ENCODE measurements around the gene MED8. TPM values are rescaled to one million over a fixed set of nuclear protein-coding genes. Genes with fewer than 3 reads are reported as not detected.

The MED8 gene
- total and polyA plus RNA-seq, 2 of the 4 experiments (the other 2 are of a cell fraction) = 61.1 to 120 TPM

DNA sequence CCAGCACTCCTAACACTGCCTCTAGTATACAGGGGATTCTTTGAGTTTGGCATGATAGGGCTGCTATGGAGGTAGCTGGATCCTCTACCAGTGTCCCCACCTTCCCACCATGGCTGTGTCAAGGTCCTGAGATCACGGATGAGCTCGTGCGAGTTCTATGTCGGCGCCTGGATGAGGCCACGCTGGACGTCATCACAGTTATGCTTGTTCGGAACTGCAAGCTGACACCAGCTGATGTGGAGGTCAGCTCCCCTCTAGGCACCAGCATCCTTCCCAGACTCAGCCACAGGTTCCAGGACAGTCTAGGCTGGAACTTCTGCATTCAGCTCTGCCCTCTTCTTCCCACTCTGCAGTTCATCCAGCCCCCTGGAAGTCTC lies 49.0 kb upstream of the MED8 start:
- no peak overlapping the region for H3K23ac ChIP-seq (ENCODE audit: low read depth, low read length)
- intact Hi-C loops (cut with micrococcal nuclease) (no loop called here), in situ Hi-C loops (cut with MboI; ENCODE audit: low sequenced_read_pairs) (no loop called here), dilution Hi-C loops (cut with HindIII; ENCODE audit: low sequenced_read_pairs, unreplicated experiment) (no loop called here)
- no peaks in the 10 kb centered on the region; the same call in 1 of the 2 replicates for H4K20me1 ChIP-seq (ENCODE audit: insufficient read depth, low read length)
- DNase-seq (no peak), ATAC-seq (ENCODE audit: low read depth) (no peak)
- no peak overlapping the region for H3K56ac ChIP-seq (ENCODE audit: extremely low read depth, insufficient read depth, low read length)
- H3K9me3 ChIP-seq (ENCODE audit: control insufficient read depth, insufficient read depth, low read length) = no peaks in the 10 kb centered on the region
- H3K27me3 ChIP-seq (ENCODE audit: control insufficient read depth, insufficient read depth, low read length) = no peaks in the 10 kb centered on the region
- no TSS peak for BruUV-seq (replicated peaks)
- CTCF ChIA-PET = no interaction called here
- H2AFZ ChIP-seq (replicated peaks; ENCODE audit: low read length, poor library complexity) = peak overlapping the region; percentile 27
- no peak overlapping the region for H2BK120ac ChIP-seq (ENCODE audit: low read depth, low read length)
- H3K4me2 ChIP-seq (ENCODE audit: low read depth, low read length) = no peak overlapping the region
- no peak overlapping the region for H3K14ac ChIP-seq (replicated peaks; ENCODE audit: low read depth, low read length)
- peaks cover 2% of the 10 kb centered on the region; the same call in 1 of the 2 replicates for H3K4me1 ChIP-seq (ENCODE audit: control insufficient read depth, insufficient read depth, low read length)
- TF ChIP-seq CEBPB (IDR thresholded peaks at IDR 0.05; ENCODE audit: low read depth, low read length) (no peak), FOS (IDR thresholded peaks at IDR 0.05; ENCODE audit: low read depth, low read length) (no peak), MAZ (IDR thresholded peaks at IDR 0.05; ENCODE audit: borderline replicate concordance, low read depth, low read length) (no peak), MXI1 (IDR thresholded peaks at IDR 0.05; ENCODE audit: borderline replicate concordance, low read depth, low read length) (no peak), RFX5 (IDR thresholded peaks at IDR 0.05; ENCODE audit: low read depth, low read length) (no peak), CHD1 (IDR thresholded peaks at IDR 0.05; ENCODE audit: low read depth, low read length) (no peak), NFE2L2 (IDR thresholded peaks at IDR 0.05; ENCODE audit: low read depth, low read length) (no peak), RAD21 (IDR thresholded peaks at IDR 0.05; ENCODE audit: low read length) (no peak)
- TF ChIP-seq, protein P1, sequence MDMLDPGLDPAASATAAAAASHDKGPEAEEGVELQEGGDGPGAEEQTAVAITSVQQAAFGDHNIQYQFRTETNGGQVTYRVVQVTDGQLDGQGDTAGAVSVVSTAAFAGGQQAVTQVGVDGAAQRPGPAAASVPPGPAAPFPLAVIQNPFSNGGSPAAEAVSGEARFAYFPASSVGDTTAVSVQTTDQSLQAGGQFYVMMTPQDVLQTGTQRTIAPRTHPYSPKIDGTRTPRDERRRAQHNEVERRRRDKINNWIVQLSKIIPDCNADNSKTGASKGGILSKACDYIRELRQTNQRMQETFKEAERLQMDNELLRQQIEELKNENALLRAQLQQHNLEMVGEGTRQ (IDR thresholded peaks at IDR 0.05; ENCODE audit: low read depth, low read length) = no peak
- no peak overlapping the region for H3K9ac ChIP-seq (ENCODE audit: low read depth, low read length)
- no peak overlapping the region for H3K27ac ChIP-seq (ENCODE audit: insufficient read depth, low read length)
- H3K18ac ChIP-seq (ENCODE audit: low read depth, low read length) = no peak overlapping the region
- peaks cover 71% of the 10 kb centered on the region for H3K36me3 ChIP-seq (ENCODE audit: control insufficient read depth, insufficient read depth, low read length)
- POLR2A ChIA-PET (ENCODE audit: unreplicated experiment) = no interaction called here
- H3K79me1 ChIP-seq (ENCODE audit: low read depth in 1 of 2, low read length in 2 of 2) = no peaks in the 10 kb centered on the region
- peaks cover 9% of the 10 kb centered on the region for H3K9me1 ChIP-seq (ENCODE audit: insufficient read depth, low read length)
- H2AK9ac ChIP-seq (replicated peaks; ENCODE audit: low read depth, low read length, poor library complexity) = no peak overlapping the region
- H4K91ac ChIP-seq (ENCODE audit: insufficient read depth, low read depth, low read length) = no peak overlapping the region
- no peak overlapping the region for H2BK20ac ChIP-seq (ENCODE audit: low read depth, low read length)
- no peak overlapping the region for H4K8ac ChIP-seq (ENCODE audit: low read depth in 2 of 2, low read length in 2 of 2)
- no peak overlapping the region for H2BK5ac ChIP-seq (ENCODE audit: low read depth, low read length, poor library complexity, severe bottlenecking)
- H2BK15ac ChIP-seq (ENCODE audit: low read depth, low read length) = no peak overlapping the region
- no peak overlapping the region for H3K4ac ChIP-seq (ENCODE audit: low read depth, low read length)
- H2AK5ac ChIP-seq (ENCODE audit: low read depth, low read length) = no peak overlapping the region
- no peak overlapping the region for H3K4me3 ChIP-seq (ENCODE audit: insufficient read depth, low read depth, low read length)
- WGBS, 2 experiments (ENCODE audit: extremely low coverage in 2 of 2, insufficient read length in 1 of 2) = 94% methylated on average over 8 of the region's 8 CpGs; no CpG with 5 or more reads in 1 of the 2 experiments
- no peak overlapping the region for H4K5ac ChIP-seq (ENCODE audit: low read depth, low read length)

Measured in IMR-90 (cell line).